Kidney capillary endothelial cell (primary cell): ENCODE data around the gene OR8H3.
"Not testable (repeated sequence)": the region's sequence is repeated elsewhere in the genome, so short reads cannot be mapped to it uniquely, and the experiment has no call there.

ENCODE experiments used
- DNase-seq: peaks from one replicate; pipeline ENCODE4 v3.0.0-alpha.2; 2018; ENCODE audit warnings: low spot score

Gene OR8H3, protein sequence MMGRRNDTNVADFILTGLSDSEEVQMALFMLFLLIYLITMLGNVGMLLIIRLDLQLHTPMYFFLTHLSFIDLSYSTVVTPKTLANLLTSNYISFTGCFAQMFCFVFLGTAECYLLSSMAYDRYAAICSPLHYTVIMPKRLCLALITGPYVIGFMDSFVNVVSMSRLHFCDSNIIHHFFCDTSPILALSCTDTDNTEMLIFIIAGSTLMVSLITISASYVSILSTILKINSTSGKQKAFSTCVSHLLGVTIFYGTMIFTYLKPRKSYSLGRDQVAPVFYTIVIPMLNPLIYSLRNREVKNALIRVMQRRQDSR

DNA sequence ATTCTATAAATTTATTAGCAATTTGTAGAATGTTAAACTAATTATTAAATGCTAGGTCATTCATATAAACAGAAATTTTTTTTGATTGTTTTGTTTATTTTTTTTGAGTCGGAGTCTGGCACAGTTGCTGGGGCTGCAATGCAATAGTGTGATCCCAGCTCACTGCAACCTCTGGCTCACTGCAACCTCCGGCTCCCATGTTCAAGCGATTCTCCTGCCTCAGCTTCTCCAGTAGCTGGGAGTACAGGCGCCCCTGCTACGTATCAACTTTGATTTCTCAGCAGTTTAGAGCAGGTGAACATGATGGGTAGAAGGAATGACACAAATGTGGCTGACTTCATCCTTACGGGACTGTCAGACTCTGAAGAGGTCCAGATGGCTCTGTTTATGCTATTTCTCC, at the start of gene OR8H3:
OR8H3 (plus strand) TSS at position 301 of the 400 bp plus-strand sequence; CDS start at position 301, 0 bp downstream.
- no peak for DNase-seq

DNA sequence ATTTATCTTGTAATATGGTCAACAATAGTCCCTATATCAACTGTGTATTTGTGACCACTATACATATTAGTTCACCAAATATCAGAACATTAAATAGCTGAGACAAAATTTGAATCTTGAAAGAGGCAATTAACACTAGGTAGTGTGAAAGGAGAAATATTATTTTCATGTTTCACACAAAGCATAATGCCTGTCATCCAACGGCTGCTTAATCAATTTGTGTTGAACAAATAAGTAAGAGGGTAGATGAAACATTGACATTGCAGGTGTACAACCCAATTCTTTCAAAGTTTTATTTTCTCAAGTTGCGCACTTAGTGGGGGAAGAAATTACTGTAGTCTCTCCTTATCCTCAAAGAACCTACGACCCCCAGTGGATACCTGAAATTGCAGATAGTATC, 32.5 kb upstream of the OR8H3 start:
- no peak for DNase-seq

DNA sequence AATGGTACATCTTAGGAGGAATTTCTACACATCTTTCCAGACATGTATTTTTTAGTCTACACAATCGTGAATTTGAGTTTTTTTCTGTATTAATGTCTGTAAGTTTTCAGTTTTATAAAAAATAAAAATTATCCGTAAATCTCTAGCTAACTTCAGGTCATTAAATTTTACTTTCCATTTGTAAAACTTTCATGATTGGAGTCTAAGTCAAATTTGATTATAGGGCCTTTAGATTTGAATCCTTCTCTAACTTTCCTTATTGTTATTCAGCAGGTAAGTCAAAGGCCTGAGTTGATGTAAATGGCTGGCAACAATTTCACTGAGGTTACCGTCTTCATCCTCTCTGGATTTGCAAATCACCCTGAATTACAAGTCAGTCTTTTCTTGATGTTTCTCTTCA, 29.2 kb upstream of the OR8H3 start, which contains the start of gene OR8I2:
OR8I2 (plus strand) TSS at position 301 of the 400 bp plus-strand sequence; CDS start at position 301, 0 bp downstream.
- DNase-seq, result no peak

DNA sequence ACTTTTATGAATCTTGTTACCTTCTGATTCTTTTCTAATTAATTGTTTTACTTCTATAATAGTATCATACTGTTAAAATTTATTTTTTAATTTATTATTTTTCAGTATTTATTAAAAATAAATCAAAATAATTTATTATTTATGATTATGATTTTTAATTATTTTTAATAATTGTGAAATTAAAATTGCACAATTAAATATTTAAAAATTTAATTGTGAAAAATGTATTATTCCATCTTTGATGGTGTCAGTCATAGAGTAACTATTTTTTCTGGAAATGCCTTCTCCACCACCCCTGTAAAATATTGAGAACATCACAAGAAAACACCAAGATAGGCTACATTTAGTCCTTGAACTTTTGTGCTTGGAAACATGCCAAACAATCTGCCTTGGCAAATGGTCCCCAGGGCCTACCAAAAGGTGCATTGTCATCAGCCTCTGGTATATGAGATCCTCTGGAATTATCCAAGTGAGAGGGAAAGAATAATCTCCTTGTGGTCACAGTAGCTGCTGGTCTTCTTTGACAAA, 18.9 kb upstream of the OR8H3 start, which contains the start of gene OR8H2:
OR8H2 (plus strand) TSS at position 478 of the 528 bp plus-strand sequence. CDS start 1,356 bp downstream, outside the sequence.
- no peak for DNase-seq

DNA sequence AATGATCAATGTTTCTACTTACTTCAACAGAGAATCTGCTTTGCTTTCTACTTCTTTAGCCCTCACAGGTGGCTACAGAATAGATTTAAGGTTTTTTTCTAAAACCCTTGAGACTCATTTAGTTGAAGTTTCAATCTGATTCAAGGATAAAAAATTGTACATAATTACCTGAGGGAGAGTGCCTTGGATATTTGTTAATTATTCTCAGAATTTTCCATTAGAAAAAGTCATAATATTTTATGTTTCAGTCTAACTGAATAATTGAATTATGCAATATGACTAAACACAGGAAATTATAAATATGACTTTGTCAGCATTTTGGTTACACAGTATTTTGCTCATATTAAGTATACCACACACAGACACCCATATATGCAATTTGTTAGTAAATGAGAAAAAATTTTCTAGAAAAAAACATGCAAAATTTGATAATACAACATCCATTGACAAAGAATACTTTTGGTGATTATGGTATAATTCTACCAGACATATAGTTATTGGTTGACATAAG, 18.0 kb downstream of the OR8H3 start, which contains the start of gene OR8J3:
OR8J3 (minus strand) TSS at position 51 of the 511 bp plus-strand sequence. CDS start 2,483 bp downstream, outside the sequence.
- no peak for DNase-seq

GRCh38 chr11:56143681-56144080, 21.5 kb downstream of the OR8H3 start:
- not testable (repeated sequence) for DNase-seq

GRCh38 chr11:56151376-56151775, 29.2 kb downstream of the OR8H3 start:
- no peak for DNase-seq

- no peak for DNase-seq
Measured at GRCh38 chr11:56152333-56152732, 30.2 kb downstream of the OR8H3 start.

GRCh38 chr11:56160217-56160616, 38.0 kb downstream of the OR8H3 start, which contains the start of gene OR8K5:
OR8K5 (minus strand) TSS chr11:56160317; CDS start chr11:56160317, 0 bp downstream.
- no peak for DNase-seq

DNA sequence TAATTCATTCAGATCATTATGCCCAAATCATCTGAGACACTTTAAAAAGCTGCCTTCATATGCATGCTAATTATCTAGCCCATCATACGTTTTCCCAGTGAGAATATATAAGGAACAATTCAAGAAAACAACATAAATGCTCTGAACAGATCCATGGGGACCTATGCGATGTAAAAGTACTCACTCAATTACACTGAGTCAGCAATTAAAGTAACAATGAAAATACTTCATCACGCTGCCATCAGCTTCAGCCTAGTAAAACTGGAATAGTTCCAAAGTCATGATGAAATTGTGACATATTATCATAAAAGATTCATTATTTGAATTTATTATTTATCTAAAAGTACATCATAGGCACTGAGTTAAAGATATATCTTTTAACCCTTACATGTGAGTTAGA, 41.6 kb downstream of the OR8H3 start:
- no peak for DNase-seq

DNA sequence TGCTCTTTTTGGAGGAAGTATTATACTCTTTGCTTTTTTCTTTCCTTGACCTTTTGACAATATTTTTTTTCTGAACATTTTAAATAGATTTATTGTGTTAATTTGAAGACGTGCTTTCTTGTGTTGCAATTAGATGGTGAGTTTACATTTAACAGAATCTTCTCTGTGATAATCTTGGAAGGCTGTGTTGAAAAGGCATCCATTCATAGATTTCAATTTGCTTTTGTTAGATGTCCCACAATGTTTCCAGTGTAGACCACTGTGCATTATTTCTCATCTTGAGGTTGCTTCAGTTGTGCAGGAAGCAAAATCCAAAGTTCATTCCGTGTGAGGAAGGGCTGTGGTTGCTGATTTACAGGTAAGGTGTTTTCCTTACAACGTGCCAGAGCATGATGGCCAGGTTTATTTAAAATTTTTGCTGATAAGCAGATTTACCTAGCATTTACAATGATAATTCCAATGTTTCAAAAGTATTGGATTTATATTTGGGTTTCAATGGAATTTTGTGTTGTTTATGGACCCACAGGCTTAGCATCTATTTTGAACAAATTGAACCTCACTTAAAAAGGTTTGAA, 50.2 kb downstream of the OR8H3 start:
- no peak for DNase-seq
